Measurements from ENCODE around the gene PRICKLE1.

- no peak for TF ChIP-seq ZBTB7B (CRISPR knock-in tag; IDR thresholded peaks at IDR 0.05)
- TF ChIP-seq ZNF605 (CRISPR knock-in tag; IDR thresholded peaks at IDR 0.05), result no peak
- TF ChIP-seq SKIL (CRISPR knock-in tag; IDR thresholded peaks at IDR 0.05; ENCODE audit: borderline replicate concordance), result no peak
- no peak for TF ChIP-seq ETV5 (CRISPR knock-in tag; IDR thresholded peaks at IDR 0.05; ENCODE audit: borderline replicate concordance)
- no peak for TF ChIP-seq ZFP91 (CRISPR knock-in tag; IDR thresholded peaks at IDR 0.05; ENCODE audit: borderline replicate concordance)
- TF ChIP-seq MAFK (conservative IDR thresholded peaks at IDR 0.05 in 1 of 2, IDR thresholded peaks at IDR 0.05 in 1 of 2; ENCODE audit: low read length in 2 of 2), result no peak
- TF ChIP-seq ZBTB26 (CRISPR knock-in tag; IDR thresholded peaks at IDR 0.05; ENCODE audit: borderline replicate concordance), result no peak
- no peak for TF ChIP-seq MTF1 (CRISPR knock-in tag; IDR thresholded peaks at IDR 0.05)
These were observed 131.0 kb downstream of the PRICKLE1 start for GRCh38 chr12:42458575-42458974.
